Stomach (tissue), 9 donors: ENCODE measurements around the gene RIN3. TPM values are rescaled to one million over a fixed set of nuclear protein-coding genes. Genes with fewer than 3 reads are reported as not detected.

Experiments used
- DNase-seq, 2 donors: peaks; one replicate each; pipeline versions ENCODE4 v3.0.0 to v3.0.0-alpha.2; 2013 to 2019
- H3K27ac ChIP-seq, 5 donors: fragments of 200-600 bp in 4 of 5; sonication (generic) in 4 of 5; one replicate each; pipeline ENCODE4 v1.5.1; 2013 to 2019; ENCODE audit warnings: mild to moderate bottlenecking in 1 of 5, moderate library complexity in 1 of 5
- H3K27me3 ChIP-seq, 3 donors: fragments of 200-600 bp; sonication (generic); one replicate each; pipeline ENCODE4 v1.5.1; 2017 to 2019; ENCODE audit warnings: mixed run types in 1 of 3
- H3K36me3 ChIP-seq, 4 donors: fragments of 200-600 bp; sonication (generic); 1 replicate in 3 of 4; 2 replicates in 1 of 4; pipeline ENCODE4 v1.5.1; 2016 to 2019
- H3K4me1 ChIP-seq, 4 donors: fragments of 200-600 bp; sonication (generic); one replicate each; pipeline ENCODE4 v1.5.1; 2016 to 2019
- H3K4me3 ChIP-seq, 4 donors: fragments of 200-600 bp; sonication (generic) in 3 of 4; one replicate each; pipeline ENCODE4 v1.5.1; 2016 to 2019; ENCODE audit warnings: mild to moderate bottlenecking in 1 of 4
- H3K9me3 ChIP-seq, 4 donors: fragments of 200-600 bp; sonication (generic); one replicate each; pipeline ENCODE4 v1.5.1; 2016 to 2019
- CTCF ChIP-seq, 7 experiments: fragments of 450-650 bp in 4 of 7; fragments of 200-600 bp in 3 of 7; sonication (generic) in 3 of 7; IDR thresholded peaks; one replicate each; pipeline ENCODE4 v1.5.1; 2016 to 2019; ENCODE audit warnings: antibody characterized with exemption in 7 of 7, control low read depth in 2 of 7, mild to moderate bottlenecking in 1 of 7
- EP300 ChIP-seq: sonication (generic); formaldehyde crosslinking; IDR thresholded peaks from one replicate; pipeline ENCODE4 v1.6.1; 2017; ENCODE audit warnings: antibody characterized with exemption
- POLR2A ChIP-seq, 4 donors: fragments of 450-650 bp; IDR thresholded peaks; one replicate each; pipeline ENCODE4 v1.6.1; 2016; ENCODE audit warnings: antibody characterized with exemption in 4 of 4, control low read depth in 2 of 4, mild to moderate bottlenecking in 1 of 4, moderate library complexity in 1 of 4
- POLR2AphosphoS5 ChIP-seq, 3 donors: sonication (generic); formaldehyde crosslinking; IDR thresholded peaks; one replicate each; pipeline ENCODE4 v1.6.1; 2016; ENCODE audit warnings: antibody characterized with exemption in 3 of 3
- WGBS, 5 donors: extraction: QIAGEN DNeasy Blood & Tissue Kit in 3 of 5; methylation state at CpG; one replicate each; pipeline versions ENCODE4 v1.1.5 to v1.1.7; 2013 to 2018; 5-methylcytosine and 5-hydroxymethylcytosine counted together
- intact Hi-C: fragments of 100-400 bp; cut with DNase I; formaldehyde crosslinking; loops from one replicate; pipeline ENCODE4 v1.15.1; 2023; ENCODE audit warnings: low total_unique reads
- polyA plus RNA-seq, 3 donors: library from polyadenylated mRNA; stranded (reverse); fragments of 200-250 nt; gene quantifications; one replicate each; pipeline ENCODE4 v1.2.3, GENCODE V29; 2013
- total RNA-seq, 5 donors: library from RNA; depleted of rRNA; stranded (reverse); fragments of >200 nt; gene quantifications; one replicate each; pipeline versions ENCODE4 v1.1.0 to v1.2.3, GENCODE V29; 2014 to 2016
- donor health status: healthy with polysubstance abuse.
- donor health status: Bipolar disorder and iron deficiency.
- donor health status: healthy.

Gene RIN3
- total and polyA plus RNA-seq, 8 donors, result 5.0 to 47.8 (median 8.0) TPM

- no peak overlapping the region for H3K4me3 ChIP-seq
- intact Hi-C loops, result no loop called here
- peaks cover 0 to 38% (median 19%) of the 10 kb centered on the region in 4 donors for H3K4me1 ChIP-seq
- H3K36me3 ChIP-seq, result peaks cover 0 to 26% (median 12%) of the 10 kb centered on the region in 4 donors
- TF ChIP-seq CTCF (IDR thresholded peaks at IDR 0.05) (no peak), POLR2AphosphoS5 (IDR thresholded peaks at IDR 0.05) (no peak), EP300 (no peak), POLR2A (IDR thresholded peaks at IDR 0.05) (no peak)
- no peaks in the 10 kb centered on the region for H3K9me3 ChIP-seq
- H3K27me3 ChIP-seq, result no peaks in the 10 kb centered on the region
- whole genome bisulfite sequencing, 5 donors, result 38 to 62% (median 47%) methylated on average over 2 of the region's 2 CpGs
- DNase-seq, result no peak
- peak overlapping the region; percentile 24 to 75 (median 52) for H3K27ac ChIP-seq
Observed at GRCh38 chr14:92719421-92719820, 205.8 kb downstream of the RIN3 start.

- Histone ChIP-seq H3K4me1 (peaks cover 1 to 43% (median 24%) of the 10 kb centered on the region in 4 donors), H3K36me3 (peaks cover 0 to 24% (median 11%) of the 10 kb centered on the region in 4 donors), H3K27ac (peak overlapping the region; percentile 24 to 75 (median 59)), H3K9me3 (no peaks in the 10 kb centered on the region), H3K27me3 (no peaks in the 10 kb centered on the region), H3K4me3 (no peak overlapping the region)
- DNase-seq, result peak; percentile 41 to 64
- WGBS, 5 donors, result 24 to 46% (median 26%) methylated on average over 5 of the region's 5 CpGs
- TF ChIP-seq POLR2AphosphoS5 (IDR thresholded peaks at IDR 0.05) (peak in 1 of 3 donors; percentile 60), POLR2A (IDR thresholded peaks at IDR 0.05) (no peak)
- intact Hi-C loops, result no loop called here
Observed at GRCh38 chr14:92719890-92720323, 206.3 kb downstream of the RIN3 start.

GRCh38 chr14:92724516-92725340 is 211.1 kb downstream of the RIN3 start:
- Histone ChIP-seq H3K27ac (peak overlapping the region; percentile 10 to 84 (median 75)), H3K36me3 (peaks cover 0 to 2% (median 1%) of the 10 kb centered on the region in 4 donors), H3K27me3 (no peaks in the 10 kb centered on the region), H3K4me3 (no peak overlapping the region), H3K4me1 (peaks cover 24 to 66% (median 46%) of the 10 kb centered on the region in 4 donors), H3K9me3 (no peaks in the 10 kb centered on the region)
- TF ChIP-seq CTCF (IDR thresholded peaks at IDR 0.05), result no peak
- no peak for TF ChIP-seq POLR2A (IDR thresholded peaks at IDR 0.05)
- no peak for TF ChIP-seq POLR2AphosphoS5 (IDR thresholded peaks at IDR 0.05)
- no peak for TF ChIP-seq EP300
- 35 to 66% (median 54%) methylated on average over 12 to 14 of the region's 14 CpGs for WGBS, 5 donors
- peak; percentile 34 to 40 for DNase-seq
- intact Hi-C loops, result no loop called here

- WGBS, 5 donors, result 38 to 58% (median 51%) methylated on average over 12 of the region's 12 CpGs
- peaks cover 0 to 16% (median 10%) of the 10 kb centered on the region in 4 donors for H3K36me3 ChIP-seq
- intact Hi-C loops, result no loop called here
- no peak overlapping the region for H3K4me3 ChIP-seq
- H3K9me3 ChIP-seq, result no peaks in the 10 kb centered on the region
- peak overlapping the region; percentile 73 to 84 (median 75) for H3K27ac ChIP-seq
- DNase-seq, result peak; percentile 82 to 91
- H3K4me1 ChIP-seq, result peaks cover 28 to 61% (median 40%) of the 10 kb centered on the region in 4 donors
- no peak for TF ChIP-seq CTCF (IDR thresholded peaks at IDR 0.05)
- TF ChIP-seq EP300, result no peak
- no peak for TF ChIP-seq POLR2A (IDR thresholded peaks at IDR 0.05)
- TF ChIP-seq POLR2AphosphoS5 (IDR thresholded peaks at IDR 0.05), result no peak
- H3K27me3 ChIP-seq, result no peaks in the 10 kb centered on the region
Observed at GRCh38 chr14:92726135-92726932, 212.8 kb downstream of the RIN3 start.
